ENCODE results near the gene DNAJC1.

DNAJC1 gene

GRCh38 chr10:21954132-21954531 lies 49.4 kb downstream of the DNAJC1 start:
- DNase-seq = no peak

GRCh38 chr10:21953585-21954057 lies 49.9 kb downstream of the DNAJC1 start:
- peak; percentile 58 for DNase-seq

DNA sequence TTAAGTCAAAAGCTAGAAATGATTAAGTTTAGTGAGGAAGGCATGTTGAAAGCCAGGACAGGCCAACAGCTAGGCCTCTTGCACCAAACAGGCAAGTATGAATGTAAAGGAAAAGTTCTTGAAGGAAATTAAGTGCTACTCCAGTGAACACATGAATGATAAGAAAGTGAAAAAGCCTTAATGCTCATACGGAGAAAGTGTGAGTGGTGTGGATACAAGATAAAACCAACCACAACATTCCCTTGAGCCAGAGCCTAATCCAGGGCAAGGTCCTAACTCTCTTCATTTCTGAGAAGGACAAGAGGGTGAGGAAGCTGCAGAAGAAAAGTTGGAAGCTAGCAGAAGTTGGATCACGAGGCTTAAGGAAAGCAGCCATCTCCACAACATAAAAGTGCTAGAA lies 53.0 kb downstream of the DNAJC1 start:
- DNase-seq = no peak

DNA sequence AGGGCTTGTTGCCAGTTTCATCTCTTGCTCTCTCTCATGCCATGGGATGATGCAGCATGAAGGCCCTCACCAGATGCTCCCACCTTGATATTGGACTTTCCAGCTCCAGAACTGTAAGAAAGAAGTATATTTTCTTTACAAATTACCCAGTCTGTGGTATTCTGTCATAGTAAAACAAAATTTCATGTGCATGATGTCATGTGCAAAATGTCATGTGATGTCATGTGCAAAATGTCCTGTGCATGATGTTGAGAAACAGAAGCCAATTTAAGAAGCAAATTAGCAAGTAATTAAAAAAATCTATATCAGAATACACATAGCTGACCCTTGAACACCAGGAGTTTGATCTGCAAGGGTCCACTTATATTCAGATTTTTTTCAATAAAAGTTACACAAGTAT lies 56.6 kb downstream of the DNAJC1 start:
- no peak for DNase-seq

GRCh38 chr10:21944727-21945386 lies 58.7 kb downstream of the DNAJC1 start:
- DNase-seq = no peak

GRCh38 chr10:21943633-21944265 lies 59.8 kb downstream of the DNAJC1 start:
- no peak for DNase-seq

DNA sequence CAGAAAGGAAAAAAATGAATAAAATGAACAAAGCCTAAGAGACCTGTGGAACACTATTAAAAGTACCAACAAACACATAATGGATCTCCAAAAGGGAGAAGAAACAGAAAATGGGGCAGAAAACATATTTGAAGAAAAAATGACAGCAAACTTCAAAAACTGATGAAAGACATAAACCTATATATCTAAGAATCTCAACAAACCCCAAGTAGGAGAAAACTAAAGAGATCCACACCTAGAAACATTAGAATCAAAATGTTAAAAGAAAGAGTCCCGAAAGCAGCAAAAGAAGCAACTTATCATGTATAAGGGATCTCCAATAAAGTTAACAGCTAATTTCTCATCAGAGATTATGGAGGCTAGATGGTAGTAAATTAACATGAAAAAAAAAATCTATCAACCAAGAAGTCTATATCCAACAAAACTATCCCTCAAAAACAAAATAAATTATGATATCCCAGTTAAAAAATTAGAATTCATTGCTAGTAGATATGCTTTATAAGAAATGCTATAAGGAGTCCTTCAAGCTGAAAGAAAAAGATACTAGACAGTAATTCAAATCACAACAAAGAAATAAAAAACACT lies 68.0 kb downstream of the DNAJC1 start:
- no peak for DNase-seq

DNA sequence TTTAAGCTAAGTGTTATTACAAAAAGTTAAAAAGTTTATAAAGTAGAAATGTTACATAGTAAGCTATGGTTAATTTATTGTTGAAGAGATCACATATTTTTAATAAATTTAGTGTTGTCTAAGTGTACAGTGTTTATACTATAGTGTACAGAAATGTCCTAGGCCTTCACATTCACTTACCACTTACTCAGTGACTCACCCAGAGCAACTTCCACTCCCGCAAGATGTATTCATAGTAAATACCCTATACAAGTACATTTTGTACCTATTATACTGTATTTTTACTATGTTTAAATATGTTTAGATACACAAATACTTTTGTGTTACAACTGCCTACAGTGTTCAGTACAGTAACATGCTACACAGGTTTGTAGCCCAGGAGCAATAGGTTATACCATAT lies 69.2 kb downstream of the DNAJC1 start:
- DNase-seq = no peak

GRCh38 chr10:21929070-21929469 lies 74.5 kb downstream of the DNAJC1 start:
- no peak for DNase-seq

GRCh38 chr10:21927631-21928353 lies 75.7 kb downstream of the DNAJC1 start:
- DNase-seq = no peak

DNA sequence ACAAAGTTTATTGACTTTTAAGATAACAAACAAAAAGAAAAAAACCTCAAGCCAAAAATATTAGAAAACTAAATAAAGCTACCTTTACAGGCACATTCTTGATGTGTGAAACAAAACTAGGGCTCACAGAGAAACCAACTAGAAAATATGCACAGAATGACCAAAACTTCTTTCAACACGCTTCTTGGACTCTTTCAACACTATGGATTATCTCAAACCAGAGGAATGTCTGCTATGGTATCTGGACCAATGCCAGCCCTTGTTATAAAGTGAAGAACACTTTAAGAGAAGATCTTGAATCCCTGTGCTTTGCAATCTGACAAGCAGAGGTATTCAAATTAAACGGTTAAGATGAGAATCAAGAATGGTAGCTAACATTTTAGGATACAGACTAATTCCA lies 76.6 kb downstream of the DNAJC1 start:
- no peak for DNase-seq

DNA sequence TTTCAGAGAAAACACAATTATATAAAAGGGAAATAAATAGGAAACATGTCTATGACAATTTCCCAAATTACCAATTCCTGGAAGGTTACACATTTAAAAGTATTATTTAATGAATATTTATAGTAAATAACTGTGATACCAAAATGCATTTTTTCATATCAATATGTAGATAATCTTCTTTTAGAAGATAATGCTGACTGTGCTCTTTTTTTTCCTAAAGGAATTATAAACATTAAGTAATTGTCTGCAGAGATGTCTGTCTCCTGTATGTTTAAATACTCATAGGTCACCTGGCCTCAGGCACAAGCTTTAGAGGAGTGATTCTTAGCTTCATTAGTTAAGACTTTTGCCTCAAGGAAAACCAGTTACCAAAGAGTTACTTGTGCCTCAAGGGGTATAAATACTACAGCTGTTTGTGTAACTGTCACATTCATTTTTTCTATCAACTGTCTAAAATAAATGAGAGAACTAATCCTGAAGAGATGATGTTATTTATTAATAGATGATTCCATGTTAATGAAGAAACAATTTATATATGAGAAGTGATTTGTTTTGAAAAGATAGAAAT lies 77.1 kb downstream of the DNAJC1 start:
- no peak for DNase-seq

GRCh38 chr10:21925851-21926250 lies 77.7 kb downstream of the DNAJC1 start:
- no peak for DNase-seq

- no peak for DNase-seq
Observed at GRCh38 chr10:21924511-21924910, 79.0 kb downstream of the DNAJC1 start.

DNA sequence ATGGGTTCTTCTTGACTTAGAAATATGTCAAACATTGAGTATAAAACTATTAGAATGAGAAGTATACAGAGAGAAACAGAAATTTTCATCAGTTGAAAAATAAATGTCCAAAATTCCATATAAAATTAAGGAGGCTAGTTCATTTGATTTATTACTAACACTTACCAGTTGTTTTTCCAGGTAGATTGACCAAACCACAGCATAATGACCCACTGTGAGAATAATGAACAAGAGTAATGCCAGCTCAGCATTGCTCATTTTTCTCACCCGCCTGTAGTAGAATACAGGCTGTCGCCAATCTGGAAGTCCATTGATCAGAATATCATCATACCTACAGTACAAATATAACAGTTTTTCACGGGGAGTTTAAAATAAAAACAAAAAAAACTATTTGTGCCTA lies 82.9 kb downstream of the DNAJC1 start:
- DNase-seq = no peak

GRCh38 chr10:21919906-21920305 lies 83.6 kb downstream of the DNAJC1 start:
- DNase-seq = no peak

GRCh38 chr10:21919117-21919516 lies 84.4 kb downstream of the DNAJC1 start:
- DNase-seq = no peak

DNA sequence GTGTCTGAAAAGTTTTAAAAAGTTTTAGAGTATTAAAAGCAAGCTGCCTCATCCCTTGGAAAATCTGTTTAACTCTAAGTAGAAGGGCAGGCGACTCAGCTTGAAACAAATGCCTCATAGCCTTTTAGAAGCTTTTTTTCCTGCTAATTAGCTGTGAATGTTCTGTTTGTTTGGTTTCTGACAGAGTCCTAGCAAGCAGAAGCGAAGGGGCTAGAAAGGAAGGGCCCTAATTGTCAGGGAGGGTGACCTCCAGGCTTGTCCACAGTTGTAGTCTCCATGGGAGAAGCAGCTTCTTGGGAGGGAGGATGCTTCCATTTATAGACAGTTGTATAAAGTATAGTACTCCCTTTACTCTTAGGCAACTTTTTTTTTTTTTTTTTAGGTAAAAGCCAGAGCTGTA lies 90.9 kb downstream of the DNAJC1 start:
- no peak for DNase-seq

DNA sequence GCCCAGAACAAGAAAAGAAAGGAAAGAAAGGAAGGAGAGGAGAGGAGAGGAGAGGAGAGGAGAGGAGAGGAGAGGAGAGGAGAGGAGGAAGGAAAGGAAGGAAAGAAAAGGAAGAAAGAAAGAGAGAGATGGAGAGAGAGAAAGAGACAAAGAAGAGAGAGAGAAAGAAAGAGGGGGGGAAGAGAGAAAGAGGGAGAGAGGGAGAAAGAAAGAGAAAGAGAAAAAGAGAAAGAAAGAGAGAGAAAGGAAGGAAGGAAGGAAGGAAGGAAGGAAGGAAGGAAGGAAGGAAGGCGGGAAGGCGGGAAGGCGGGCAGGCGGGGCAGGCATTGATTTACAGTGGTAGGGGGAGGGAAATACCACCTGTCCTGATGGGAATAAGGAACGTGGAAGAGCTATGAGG lies 92.7 kb downstream of the DNAJC1 start:
- no peak for DNase-seq

DNA sequence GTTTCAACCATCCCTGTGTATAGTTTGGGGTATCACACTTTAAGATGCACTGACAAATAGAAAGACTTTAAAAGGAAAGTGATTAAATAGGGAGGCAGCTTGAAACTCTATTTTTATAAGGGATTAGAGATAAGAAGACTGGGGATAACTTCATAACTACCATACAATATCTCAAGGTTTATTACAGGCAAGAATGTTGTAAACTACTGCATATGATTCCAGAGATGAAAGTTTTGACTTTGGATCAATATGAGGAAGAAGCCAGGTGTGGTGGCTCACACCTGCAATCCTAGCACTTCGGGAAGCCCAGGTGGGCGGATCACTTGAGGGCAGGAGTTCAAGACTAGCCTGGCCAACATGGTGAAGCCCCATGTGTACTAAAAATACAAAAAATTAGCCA lies 96.1 kb downstream of the DNAJC1 start:
- DNase-seq = no peak

- DNase-seq = no peak
Observed at GRCh38 chr10:21904930-21905329, 98.6 kb downstream of the DNAJC1 start.

DNA sequence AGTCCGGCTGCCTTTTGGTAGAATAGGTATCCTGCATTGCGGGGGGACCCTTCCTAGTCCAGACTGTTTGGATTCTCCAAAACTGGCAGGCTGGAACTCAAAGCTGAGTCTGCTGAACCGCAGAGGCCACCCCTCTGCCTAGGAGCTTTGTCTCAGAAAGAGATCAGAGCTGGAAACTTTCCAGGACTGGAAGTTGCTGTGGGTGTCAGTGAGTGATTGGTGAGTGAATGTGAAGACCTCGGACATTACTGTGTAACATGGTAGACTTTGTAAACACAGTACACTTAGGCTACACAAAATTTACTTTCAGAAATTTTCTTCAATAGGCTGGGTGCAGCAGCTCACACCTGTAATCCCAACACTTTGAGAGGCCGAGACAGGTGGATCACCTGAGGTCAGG lies 103.8 kb downstream of the DNAJC1 start:
- no peak for DNase-seq

DNA sequence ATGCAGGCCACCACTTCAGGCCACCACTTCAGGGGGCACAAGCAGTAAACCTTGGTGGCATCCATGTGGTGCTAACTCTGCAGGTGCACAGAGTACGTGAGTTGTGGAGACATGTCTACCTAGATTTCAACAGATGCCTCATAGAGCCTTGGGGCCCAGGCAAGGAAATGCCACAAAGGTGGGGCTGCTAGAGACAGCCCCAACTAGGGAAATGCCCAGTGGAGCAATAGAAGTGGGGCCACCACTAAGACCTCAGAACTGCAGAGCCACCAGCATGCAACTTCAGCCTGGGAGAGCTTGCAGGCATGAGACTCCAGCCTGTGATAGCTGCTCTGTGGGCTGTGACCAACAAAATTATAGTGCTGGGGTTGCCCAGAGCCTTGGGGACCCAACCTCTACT lies 107.6 kb downstream of the DNAJC1 start:
- no peak for DNase-seq

Measured in NCI-H2081 treated with DMSO at 0.1 percent for 48 hours (cell line).